DMS153 treated with DMSO at 0.1 percent for 48 hours (cell line): Measurements from ENCODE around the gene STX12.
A peak's percentile ranks its signal among the peaks of the same experiment; 100 is the strongest.

ENCODE experiments used
- DNase-seq: peaks from one replicate; lab custom pipeline; 2025; ENCODE audit not compliant: unreplicated experiment; lab: John Stamatoyannopoulos, UW

Gene STX12

GRCh38 chr1:27772932-27773825 lies at the start of gene STX12:
TSS of gene STX12 (plus strand) at chr1:27773219. CDS start at chr1:27773308, 89 bp downstream.
- DNase-seq = peak; percentile 99

- DNase-seq = peak; percentile 94
Observed at GRCh38 chr1:27724961-27725373, 48.1 kb upstream of the STX12 start.

- peak; percentile 100 for DNase-seq
Observed at GRCh38 chr1:27725374-27726172, 47.4 kb upstream of the STX12 start, which contains the start of gene FAM76A. TSS of gene FAM76A (plus strand) at chr1:27725961. CDS start at chr1:27726081, 120 bp downstream.

GRCh38 chr1:27726173-27727044 lies 46.6 kb upstream of the STX12 start:
- peak; percentile 5 for DNase-seq

GRCh38 chr1:27727126-27727525 lies 45.9 kb upstream of the STX12 start:
- DNase-seq = no peak

GRCh38 chr1:27736252-27736651 lies 36.8 kb upstream of the STX12 start:
- no peak for DNase-seq

GRCh38 chr1:27741121-27741520 lies 31.9 kb upstream of the STX12 start:
- no peak for DNase-seq

DNA sequence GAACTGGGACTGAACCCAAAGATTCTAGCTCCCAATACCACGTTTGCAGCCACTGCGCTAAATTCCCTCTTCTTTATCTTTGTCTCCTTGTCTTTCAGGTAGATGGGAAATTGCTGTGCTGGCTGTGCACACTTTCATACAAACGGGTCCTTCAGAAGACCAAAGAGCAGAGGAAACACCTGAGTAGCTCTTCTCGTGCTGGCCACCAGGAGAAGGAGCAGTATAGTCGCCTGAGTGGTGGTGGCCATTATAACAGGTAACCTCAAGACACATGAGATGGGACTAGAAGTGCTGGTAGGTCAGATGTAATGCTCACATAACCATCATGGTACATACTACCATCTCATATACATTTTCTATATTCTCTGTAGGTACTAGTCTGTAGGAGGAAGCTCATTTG lies 28.5 kb upstream of the STX12 start:
- no peak for DNase-seq

DNA sequence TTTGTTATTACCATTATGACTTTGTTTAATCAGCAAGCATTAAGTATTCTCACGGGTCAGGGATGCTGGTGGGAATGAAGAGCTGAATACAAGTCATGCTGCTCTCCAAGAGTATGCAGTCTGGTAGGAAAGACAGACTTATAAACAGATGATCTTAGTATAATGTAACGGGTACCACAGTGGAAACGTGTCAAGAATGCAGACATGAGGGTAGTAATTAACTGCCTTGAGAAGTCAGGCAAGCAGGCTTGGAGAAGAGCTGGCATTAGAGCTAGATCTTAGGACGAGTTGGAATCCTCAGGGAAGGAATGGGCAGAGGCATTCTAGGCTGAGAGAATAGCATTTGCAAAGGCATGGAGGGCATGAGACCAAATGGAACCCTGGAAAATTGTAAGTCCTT lies 27.6 kb upstream of the STX12 start:
- DNase-seq = no peak

- DNase-seq = no peak
Observed at GRCh38 chr1:27752360-27752759, 20.7 kb upstream of the STX12 start.

GRCh38 chr1:27755286-27755685 lies 17.7 kb upstream of the STX12 start:
- DNase-seq = no peak

DNA sequence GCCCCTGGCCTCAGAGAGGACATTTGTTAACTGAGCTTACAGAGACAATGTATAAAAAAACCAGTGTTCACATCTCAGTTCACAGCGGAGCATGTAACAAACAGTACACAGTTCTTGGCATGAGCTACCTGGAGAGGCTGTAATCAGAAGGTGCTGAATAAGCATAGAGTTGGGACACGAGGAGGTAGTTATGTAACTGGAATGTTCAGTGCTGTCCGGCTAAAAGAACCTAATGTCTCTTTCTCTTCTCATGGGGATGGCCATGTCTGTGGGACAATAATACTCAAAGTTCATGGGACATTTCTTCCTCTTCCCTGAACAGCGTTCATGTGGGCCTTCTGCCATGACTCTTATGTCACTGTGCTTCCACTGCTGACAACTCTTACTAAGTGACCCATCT lies 17.2 kb upstream of the STX12 start:
- no peak for DNase-seq

DNA sequence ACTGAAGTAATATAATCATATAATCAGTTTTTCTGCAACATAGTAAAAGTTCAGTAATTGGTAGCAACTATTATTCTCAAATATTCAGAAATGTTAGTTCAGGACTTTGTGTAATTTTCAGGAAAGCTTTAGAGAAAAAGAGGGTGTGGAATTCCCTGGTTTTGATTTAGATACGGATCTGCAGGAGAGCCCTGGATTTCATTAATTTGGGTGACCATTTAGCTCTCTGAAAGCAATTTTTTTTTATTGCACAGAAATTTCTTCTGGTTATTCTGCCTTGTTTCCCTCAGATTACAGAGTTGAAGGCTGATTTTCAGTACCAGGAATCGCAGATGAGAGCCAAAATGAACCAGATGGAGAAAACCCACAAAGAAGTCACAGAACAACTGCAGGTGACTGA lies 13.8 kb upstream of the STX12 start:
- DNase-seq = no peak

- no peak for DNase-seq
Observed at GRCh38 chr1:27760426-27760825, 12.6 kb upstream of the STX12 start.

DNA sequence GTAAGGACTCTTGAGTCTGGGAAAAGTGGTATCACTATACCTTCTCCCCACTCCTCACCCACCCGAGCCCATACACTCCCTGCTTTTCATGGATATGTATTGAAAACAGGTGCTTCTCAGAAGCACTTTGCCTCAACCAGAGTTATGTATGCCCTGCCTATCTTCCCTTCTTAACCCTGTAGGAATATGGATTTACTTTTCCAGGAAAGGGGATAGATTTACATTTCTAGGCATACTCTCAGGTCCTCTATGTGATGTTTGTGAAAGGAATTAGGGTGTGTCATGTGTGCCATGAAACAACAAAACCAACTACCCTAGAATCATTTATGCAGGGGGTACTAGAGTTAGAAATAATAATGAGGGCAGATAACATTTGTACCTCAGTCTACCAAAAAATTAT lies 11.0 kb upstream of the STX12 start:
- DNase-seq = no peak

GRCh38 chr1:27763358-27763757 lies 9.7 kb upstream of the STX12 start:
- DNase-seq = no peak

- DNase-seq = no peak
Observed at GRCh38 chr1:27770293-27770830, 2.7 kb upstream of the STX12 start.

DNA sequence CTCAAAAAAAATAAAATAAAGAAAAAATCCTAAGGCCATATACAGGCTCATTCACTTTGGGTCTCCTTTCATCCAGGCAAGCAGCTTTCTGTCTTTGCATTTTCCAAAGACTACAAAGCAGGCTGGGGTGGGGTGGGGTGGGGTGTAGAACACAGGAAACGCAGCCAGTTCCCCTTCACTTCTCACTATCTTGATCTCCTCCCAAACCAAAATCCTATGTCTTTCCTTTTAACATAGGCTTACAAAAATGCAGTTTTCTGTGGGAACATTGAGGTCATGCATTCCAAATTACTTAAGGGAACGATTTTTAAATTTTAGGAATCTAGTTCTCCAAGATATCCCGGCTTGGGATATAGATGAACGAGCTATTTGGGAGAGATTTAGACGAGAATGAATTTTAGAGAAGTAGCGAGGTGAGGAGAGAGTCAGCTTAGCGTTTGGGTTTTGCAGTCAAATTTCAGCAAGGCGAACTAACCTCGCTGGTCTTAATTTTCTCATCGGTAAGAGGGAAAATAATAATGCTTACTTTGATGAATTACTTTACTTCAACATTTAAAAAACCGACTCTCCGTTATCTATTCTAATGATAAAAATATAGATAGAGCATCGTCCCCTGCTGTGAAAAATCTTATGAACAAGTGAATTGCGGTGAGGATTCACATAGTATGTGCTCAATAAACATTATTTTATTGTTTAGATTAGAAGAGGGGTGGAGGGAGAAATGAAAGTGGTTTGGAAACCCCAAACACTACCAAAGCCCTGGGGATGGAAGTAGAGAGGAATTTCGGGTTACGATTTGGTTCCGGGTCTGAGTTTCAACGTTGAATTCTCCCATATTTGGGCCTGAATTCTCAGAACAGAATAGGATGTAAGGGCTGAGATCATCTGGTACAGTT lies 735 bp upstream of the STX12 start:
- DNase-seq = no peak

DNA sequence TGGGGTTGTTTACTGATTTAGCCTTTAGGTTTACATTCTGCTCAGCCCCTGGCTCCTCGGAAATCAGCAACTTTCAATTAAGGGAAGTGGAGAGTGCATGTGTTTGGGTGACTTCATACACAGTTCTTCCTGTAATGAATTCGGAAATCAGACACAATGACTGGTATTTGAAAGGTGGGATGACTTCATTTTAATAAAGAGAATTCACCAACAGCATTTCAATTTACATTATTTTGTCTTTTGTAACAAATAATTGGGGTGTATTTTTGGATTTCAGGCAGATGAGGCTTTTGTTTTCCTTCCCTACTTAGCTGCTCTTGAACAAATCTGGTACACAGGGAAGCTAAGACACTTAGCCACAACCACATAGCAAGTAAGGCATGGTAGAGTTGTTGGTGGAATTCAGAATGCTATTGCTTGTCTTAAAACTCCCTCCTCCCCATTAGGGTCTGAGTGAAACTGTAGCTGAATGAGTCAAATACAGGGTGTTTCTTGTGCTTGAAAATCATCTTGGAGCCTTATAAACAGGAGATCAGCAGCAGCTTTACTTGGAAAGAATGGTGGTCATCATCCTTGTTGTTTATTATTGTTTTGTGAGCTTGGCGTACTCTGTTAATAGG lies 917 bp downstream of the STX12 start:
- DNase-seq = no peak
